ENCODE data around the gene CDAN1. TPM values are rescaled to one million over a fixed set of nuclear protein-coding genes. Genes with fewer than 3 reads are reported as not detected.
"Not testable (repeated sequence)": the region's sequence is repeated elsewhere in the genome, so short reads cannot be mapped to it uniquely, and the experiment has no call there.

CDAN1 gene
- total and polyA plus RNA-seq, 12 donors: 3.6 to 40.8 (median 14.8) TPM

GRCh38 chr15:42681119-42681518, 55.8 kb downstream of the CDAN1 start:
- H3K27ac ChIP-seq: no peak overlapping the region
- TF ChIP-seq POLR2A (IDR thresholded peaks at IDR 0.05) (no peak), CTCF (IDR thresholded peaks at IDR 0.05) (no peak)
- intact Hi-C loops (cut with DNase I): no loop called here
- DNase-seq: no peak
- no peaks in the 10 kb centered on the region for H3K4me1 ChIP-seq (replicated peaks in 1 of 2)
- H3K9me3 ChIP-seq (replicated peaks in 1 of 3): no peaks in the 10 kb centered on the region
- WGBS, 4 donors: 96 to 97% (median 97%) methylated on average over 6 of the region's 6 CpGs
- no peak overlapping the region for H3K4me3 ChIP-seq
- H3K36me3 ChIP-seq (replicated peaks in 1 of 2): peaks cover 0 to 10% of the 10 kb centered on the region in 2 donors
- no peaks in the 10 kb centered on the region for H3K27me3 ChIP-seq

GRCh38 chr15:42680142-42680482, 56.8 kb downstream of the CDAN1 start:
- WGBS, 4 donors: 92 to 97% (median 95%) methylated on average over 5 of the region's 5 CpGs
- H3K27ac ChIP-seq; intact Hi-C loops (cut with DNase I); H3K4me1 ChIP-seq (replicated peaks in 1 of 2); H3K9me3 ChIP-seq (replicated peaks in 1 of 3); H3K4me3 ChIP-seq; H3K27me3 ChIP-seq; H3K36me3 ChIP-seq (replicated peaks in 1 of 2); DNase-seq: not testable (repeated sequence)

GRCh38 chr15:42679285-42680141, 57.4 kb downstream of the CDAN1 start:
- no peak overlapping the region for H3K4me3 ChIP-seq
- H3K27ac ChIP-seq: no peak overlapping the region
- no peaks in the 10 kb centered on the region for H3K4me1 ChIP-seq (replicated peaks in 1 of 2)
- H3K27me3 ChIP-seq: no peaks in the 10 kb centered on the region
- no peak for DNase-seq
- intact Hi-C loops (cut with DNase I): no loop called here
- TF ChIP-seq CTCF (IDR thresholded peaks at IDR 0.05) (no peak), POLR2A (IDR thresholded peaks at IDR 0.05) (no peak)
- H3K36me3 ChIP-seq (replicated peaks in 1 of 2): peaks cover 0 to 10% of the 10 kb centered on the region in 2 donors
- WGBS, 4 donors: 88 to 91% (median 89%) methylated on average over 7 of the region's 7 CpGs
- no peaks in the 10 kb centered on the region for H3K9me3 ChIP-seq (replicated peaks in 1 of 3)

GRCh38 chr15:42675021-42675420, 61.9 kb downstream of the CDAN1 start:
- no peaks in the 10 kb centered on the region for H3K4me1 ChIP-seq (replicated peaks in 1 of 2)
- H3K27me3 ChIP-seq: no peaks in the 10 kb centered on the region
- TF ChIP-seq CTCF (IDR thresholded peaks at IDR 0.05) (no peak), POLR2A (IDR thresholded peaks at IDR 0.05) (no peak)
- H3K27ac ChIP-seq: no peak overlapping the region
- no peak overlapping the region for H3K4me3 ChIP-seq
- 90 to 96% (median 92%) methylated on average over 1 of the region's 1 CpG for WGBS, 4 donors
- DNase-seq: no peak
- no peaks in the 10 kb centered on the region for H3K9me3 ChIP-seq (replicated peaks in 1 of 3)
- intact Hi-C loops (cut with DNase I): no loop called here
- H3K36me3 ChIP-seq (replicated peaks in 1 of 2): peaks cover 0 to 4% of the 10 kb centered on the region in 2 donors

GRCh38 chr15:42674472-42674871, 62.5 kb downstream of the CDAN1 start:
- no peak overlapping the region for H3K27ac ChIP-seq
- intact Hi-C loops (cut with DNase I): no loop called here
- H3K27me3 ChIP-seq: no peaks in the 10 kb centered on the region
- DNase-seq: no peak
- no peaks in the 10 kb centered on the region for H3K9me3 ChIP-seq (replicated peaks in 1 of 3)
- no peak overlapping the region for H3K4me3 ChIP-seq
- 84 to 96% (median 92%) methylated on average over 6 of the region's 6 CpGs for WGBS, 4 donors
- peaks cover 0 to 5% of the 10 kb centered on the region in 2 donors for H3K36me3 ChIP-seq (replicated peaks in 1 of 2)
- TF ChIP-seq POLR2A (IDR thresholded peaks at IDR 0.05) (no peak), CTCF (IDR thresholded peaks at IDR 0.05) (no peak)
- no peaks in the 10 kb centered on the region for H3K4me1 ChIP-seq (replicated peaks in 1 of 2)
